ENCODE results near the gene THAP4.
"Not testable (repeated sequence)": the region's sequence is repeated elsewhere in the genome, so short reads cannot be mapped to it uniquely, and the experiment has no call there.

The THAP4 gene

DNA sequence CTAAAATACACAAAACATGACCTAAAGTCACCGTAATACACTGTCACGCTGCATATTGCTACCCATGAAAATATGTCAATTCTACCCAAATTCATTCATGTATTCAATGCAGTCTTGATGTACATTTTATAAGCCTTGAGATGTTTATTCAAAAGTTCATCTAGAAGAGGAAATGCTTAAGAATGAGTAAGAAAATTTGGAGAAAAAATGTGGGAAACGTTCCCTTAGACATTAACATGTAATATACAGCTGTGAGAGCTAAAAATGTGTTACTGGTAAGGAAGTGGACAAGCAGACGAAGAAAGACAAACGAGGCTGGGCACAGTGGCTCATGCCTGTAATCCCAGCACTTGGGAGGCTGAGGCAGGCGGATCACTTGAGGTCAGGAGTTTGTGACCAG, 37.3 kb downstream of the THAP4 start:
- H3K4me1 ChIP-seq (ENCODE audit: control insufficient read depth, insufficient read depth, low read length): no peaks in the 10 kb centered on the region
- H3K27ac ChIP-seq (ENCODE audit: insufficient read depth, low read depth, low read length, poor library complexity, severe bottlenecking): no peak overlapping the region
- H3K36me3 ChIP-seq (ENCODE audit: control insufficient read depth, insufficient read depth, low read length): no peaks in the 10 kb centered on the region
- H3K4me3 ChIP-seq (ENCODE audit: insufficient read depth, low read depth, low read length): no peak overlapping the region
- H3K27me3 ChIP-seq (ENCODE audit: control insufficient read depth, insufficient read depth, low read length, poor library complexity, severe bottlenecking): no peaks in the 10 kb centered on the region
- 88 to 93% methylated on average over 6 of the region's 6 CpGs for WGBS, 2 experiments
- no peaks in the 10 kb centered on the region for H3K9me3 ChIP-seq (ENCODE audit: control insufficient read depth, low read length)

- WGBS, 2 experiments: 87 to 88% methylated on average over 1 of the region's 1 CpG
- no peak overlapping the region for H3K4me3 ChIP-seq (ENCODE audit: insufficient read depth, low read depth, low read length)
- H3K27me3 ChIP-seq (ENCODE audit: control insufficient read depth, insufficient read depth, low read length, poor library complexity, severe bottlenecking): no peaks in the 10 kb centered on the region
- no peaks in the 10 kb centered on the region for H3K9me3 ChIP-seq (ENCODE audit: control insufficient read depth, low read length)
- H3K27ac ChIP-seq (ENCODE audit: insufficient read depth, low read depth, low read length, poor library complexity, severe bottlenecking): no peak overlapping the region
- no peaks in the 10 kb centered on the region for H3K4me1 ChIP-seq (ENCODE audit: control insufficient read depth, insufficient read depth, low read length)
- H3K36me3 ChIP-seq (ENCODE audit: control insufficient read depth, insufficient read depth, low read length): peaks cover 6% of the 10 kb centered on the region
Observed at GRCh38 chr2:241598487-241598886, 38.5 kb downstream of the THAP4 start.

DNA sequence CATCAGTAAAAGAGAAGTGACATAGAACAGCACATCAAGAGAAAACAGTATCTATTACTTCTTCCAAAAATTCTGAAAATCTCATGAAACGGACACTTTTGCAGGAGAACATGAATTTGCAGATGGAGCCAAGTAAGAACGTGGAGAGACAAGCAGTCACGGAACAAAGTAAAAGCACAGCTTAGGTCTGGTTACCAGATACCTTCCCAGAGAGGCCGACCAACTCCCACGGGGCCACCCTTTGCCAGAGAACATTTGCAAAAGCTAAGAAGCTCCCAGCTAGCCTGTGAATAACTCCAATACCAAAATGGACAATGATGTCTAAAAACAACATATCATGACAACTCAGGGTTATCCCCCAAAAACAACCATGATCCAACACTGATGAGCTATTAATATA, 38.9 kb downstream of the THAP4 start:
- Histone ChIP-seq H3K27me3 (ENCODE audit: control insufficient read depth, insufficient read depth, low read length, poor library complexity, severe bottlenecking) (no peaks in the 10 kb centered on the region), H3K4me1 (ENCODE audit: control insufficient read depth, insufficient read depth, low read length) (no peaks in the 10 kb centered on the region), H3K36me3 (ENCODE audit: control insufficient read depth, insufficient read depth, low read length) (peaks cover 6% of the 10 kb centered on the region), H3K9me3 (ENCODE audit: control insufficient read depth, low read length) (no peaks in the 10 kb centered on the region), H3K27ac (ENCODE audit: insufficient read depth, low read depth, low read length, poor library complexity, severe bottlenecking) (no peak overlapping the region), H3K4me3 (ENCODE audit: insufficient read depth, low read depth, low read length) (no peak overlapping the region)
- 83 to 84% methylated on average over 5 of the region's 5 CpGs for WGBS, 2 experiments

DNA sequence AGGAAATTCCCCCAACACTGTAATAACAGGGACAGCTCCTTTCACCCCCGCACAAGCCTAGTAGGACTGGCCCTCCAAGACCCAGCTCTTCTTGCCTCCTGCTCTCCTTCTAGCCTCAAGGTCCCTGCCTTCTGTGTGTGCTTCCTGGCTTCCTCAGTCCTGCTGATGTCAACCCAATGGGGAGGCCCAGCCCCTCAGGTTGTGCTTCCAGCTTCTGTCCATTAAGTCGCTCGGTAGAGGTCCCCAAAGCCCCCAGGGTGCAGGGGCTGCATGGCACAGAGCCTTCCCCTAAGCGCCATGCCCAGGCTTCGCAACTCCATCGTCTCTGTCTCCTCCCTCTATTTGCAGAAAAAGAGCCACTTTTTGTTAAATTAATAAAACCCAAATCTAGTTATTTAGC, 39.4 kb downstream of the THAP4 start:
- peaks cover 6% of the 10 kb centered on the region for H3K36me3 ChIP-seq (ENCODE audit: control insufficient read depth, insufficient read depth, low read length)
- no peaks in the 10 kb centered on the region for H3K4me1 ChIP-seq (ENCODE audit: control insufficient read depth, insufficient read depth, low read length)
- no peak overlapping the region for H3K27ac ChIP-seq (ENCODE audit: insufficient read depth, low read depth, low read length, poor library complexity, severe bottlenecking)
- no peaks in the 10 kb centered on the region for H3K27me3 ChIP-seq (ENCODE audit: control insufficient read depth, insufficient read depth, low read length, poor library complexity, severe bottlenecking)
- H3K4me3 ChIP-seq (ENCODE audit: insufficient read depth, low read depth, low read length): no peak overlapping the region
- H3K9me3 ChIP-seq (ENCODE audit: control insufficient read depth, low read length): no peaks in the 10 kb centered on the region
- WGBS, 2 experiments: 88 to 95% methylated on average over 6 of the region's 6 CpGs

GRCh38 chr2:241595600-241596140, 41.3 kb downstream of the THAP4 start:
- Histone ChIP-seq H3K4me3 (ENCODE audit: insufficient read depth, low read depth, low read length) (no peak overlapping the region), H3K4me1 (ENCODE audit: control insufficient read depth, insufficient read depth, low read length) (no peaks in the 10 kb centered on the region), H3K36me3 (ENCODE audit: control insufficient read depth, insufficient read depth, low read length) (peaks cover 6% of the 10 kb centered on the region), H3K27me3 (ENCODE audit: control insufficient read depth, insufficient read depth, low read length, poor library complexity, severe bottlenecking) (no peaks in the 10 kb centered on the region), H3K9me3 (ENCODE audit: control insufficient read depth, low read length) (no peaks in the 10 kb centered on the region), H3K27ac (ENCODE audit: insufficient read depth, low read depth, low read length, poor library complexity, severe bottlenecking) (no peak overlapping the region)
- WGBS, 2 experiments: 91 to 93% methylated on average over 15 of the region's 15 CpGs

DNA sequence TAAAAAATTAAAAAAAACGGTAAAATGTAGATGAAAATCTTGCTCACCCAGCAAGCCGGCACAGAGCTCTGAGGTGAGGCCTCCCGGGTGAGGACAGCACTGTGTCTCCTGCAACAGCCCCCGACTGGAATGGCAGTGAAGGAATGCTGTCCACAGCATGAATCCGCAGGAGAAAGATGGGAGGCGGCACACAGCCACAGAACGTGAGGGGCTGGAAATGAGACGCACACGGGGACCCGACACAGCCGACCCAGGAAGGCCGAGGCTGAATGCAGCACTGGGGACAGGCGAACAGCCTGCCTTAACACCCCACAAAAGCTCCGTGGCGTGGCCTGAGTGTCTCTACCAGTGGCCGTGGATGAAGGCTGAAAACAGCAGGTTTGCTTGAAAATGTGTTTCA, 43.7 kb downstream of the THAP4 start:
- Histone ChIP-seq H3K4me1 (ENCODE audit: control insufficient read depth, insufficient read depth, low read length) (no peaks in the 10 kb centered on the region), H3K27me3 (ENCODE audit: control insufficient read depth, insufficient read depth, low read length, poor library complexity, severe bottlenecking) (no peaks in the 10 kb centered on the region), H3K36me3 (ENCODE audit: control insufficient read depth, insufficient read depth, low read length) (peaks cover 6% of the 10 kb centered on the region), H3K27ac (ENCODE audit: insufficient read depth, low read depth, low read length, poor library complexity, severe bottlenecking) (no peak overlapping the region), H3K4me3 (ENCODE audit: insufficient read depth, low read depth, low read length) (no peak overlapping the region), H3K9me3 (ENCODE audit: control insufficient read depth, low read length) (no peaks in the 10 kb centered on the region)
- 92 to 94% methylated on average over 16 of the region's 16 CpGs for WGBS, 2 experiments

DNA sequence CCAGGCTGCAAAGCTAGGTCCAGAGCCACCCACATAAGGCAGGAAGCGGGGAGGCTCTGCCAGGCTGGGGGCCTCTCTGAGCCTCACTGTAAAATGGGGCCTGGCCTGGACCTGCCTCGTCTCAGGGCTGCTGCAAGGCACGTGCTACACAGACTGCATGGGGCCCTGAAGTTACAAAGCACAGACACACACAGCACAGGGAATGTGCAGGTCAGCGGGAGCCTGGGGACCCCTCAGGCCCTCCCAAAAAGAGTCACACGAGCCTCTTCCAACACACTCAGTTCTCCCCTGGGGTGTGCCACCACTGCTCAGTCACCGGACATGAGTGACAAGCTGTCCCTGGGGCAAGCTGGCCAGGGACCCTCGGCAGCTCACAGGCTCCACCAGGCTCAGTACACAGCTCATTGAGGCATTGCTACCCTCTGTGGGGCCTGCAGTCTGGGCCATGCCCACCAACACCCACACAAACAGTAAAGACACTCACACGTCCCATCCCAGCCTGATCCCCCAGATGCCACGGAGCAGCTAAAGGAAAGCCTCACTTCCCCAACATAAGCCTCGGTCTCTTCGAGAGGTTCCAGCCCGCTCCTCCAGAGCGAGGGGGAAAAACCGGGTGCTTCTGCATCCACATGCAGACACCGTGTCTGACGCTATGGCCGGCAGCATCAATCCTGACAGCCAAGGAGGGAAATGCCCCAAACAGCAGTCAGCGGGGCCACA, 44.7 kb downstream of the THAP4 start:
- Histone ChIP-seq H3K27me3 (ENCODE audit: control insufficient read depth, insufficient read depth, low read length, poor library complexity, severe bottlenecking) (no peaks in the 10 kb centered on the region), H3K4me3 (ENCODE audit: insufficient read depth, low read depth, low read length) (no peak overlapping the region), H3K27ac (ENCODE audit: insufficient read depth, low read depth, low read length, poor library complexity, severe bottlenecking) (no peak overlapping the region), H3K36me3 (ENCODE audit: control insufficient read depth, insufficient read depth, low read length) (peaks cover 6% of the 10 kb centered on the region), H3K9me3 (ENCODE audit: control insufficient read depth, low read length) (no peaks in the 10 kb centered on the region), H3K4me1 (ENCODE audit: control insufficient read depth, insufficient read depth, low read length) (no peaks in the 10 kb centered on the region)
- 92% methylated on average over 18 of the region's 18 CpGs for WGBS, 2 experiments

DNA sequence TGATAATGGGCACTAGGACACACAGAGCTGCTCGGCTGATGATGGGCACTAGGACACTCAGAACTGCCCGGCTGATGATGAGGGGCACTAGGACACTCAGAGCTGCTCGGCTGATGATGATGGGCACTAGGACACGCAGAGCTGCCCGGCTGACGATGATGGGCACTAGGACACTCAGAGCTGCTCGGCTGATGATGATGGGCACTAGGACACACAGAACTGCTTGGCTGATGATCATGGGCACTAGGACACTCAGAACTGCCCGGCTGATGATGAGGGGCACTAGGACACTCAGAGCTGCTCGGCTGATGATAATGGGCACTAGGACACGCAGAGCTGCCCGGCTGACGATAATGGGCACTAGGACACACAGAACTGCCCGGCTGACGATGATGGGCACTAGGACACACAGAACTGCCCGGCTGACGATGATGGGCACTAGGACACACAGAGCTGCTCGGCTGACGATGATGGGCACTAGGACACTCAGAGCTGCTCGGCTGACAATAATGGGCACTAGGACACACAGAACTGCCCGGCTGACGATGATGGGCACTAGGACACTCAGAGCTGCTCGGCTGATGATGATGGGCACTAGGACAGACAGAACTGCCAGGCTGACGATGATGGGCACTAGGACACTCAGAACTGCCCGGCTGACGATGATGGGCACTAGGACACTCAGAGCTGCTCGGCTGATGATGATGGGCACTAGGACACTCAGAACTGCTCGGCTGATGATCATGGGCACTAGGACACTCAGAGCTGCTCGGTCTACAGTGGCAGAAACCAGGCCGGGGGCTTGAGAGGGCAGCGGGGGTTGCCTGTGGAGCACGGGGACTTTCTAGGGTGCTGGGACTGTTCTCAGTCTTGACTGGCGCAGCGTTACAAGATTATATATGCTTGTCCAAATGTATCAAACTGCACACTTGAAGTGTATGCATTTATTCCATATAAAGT, 46.2 kb downstream of the THAP4 start:
- H3K4me1 ChIP-seq (ENCODE audit: control insufficient read depth, insufficient read depth, low read length); H3K27me3 ChIP-seq (ENCODE audit: control insufficient read depth, insufficient read depth, low read length, poor library complexity, severe bottlenecking); H3K27ac ChIP-seq (ENCODE audit: insufficient read depth, low read depth, low read length, poor library complexity, severe bottlenecking); H3K36me3 ChIP-seq (ENCODE audit: control insufficient read depth, insufficient read depth, low read length); H3K4me3 ChIP-seq (ENCODE audit: insufficient read depth, low read depth, low read length); H3K9me3 ChIP-seq (ENCODE audit: control insufficient read depth, low read length): not testable (repeated sequence)
- WGBS, 2 experiments: 88 to 91% methylated on average over 33 of the region's 33 CpGs

GRCh38 chr2:241589863-241590262, 47.1 kb downstream of the THAP4 start:
- H3K4me3 ChIP-seq (ENCODE audit: insufficient read depth, low read depth, low read length); H3K27me3 ChIP-seq (ENCODE audit: control insufficient read depth, insufficient read depth, low read length, poor library complexity, severe bottlenecking); H3K9me3 ChIP-seq (ENCODE audit: control insufficient read depth, low read length); H3K27ac ChIP-seq (ENCODE audit: insufficient read depth, low read depth, low read length, poor library complexity, severe bottlenecking); H3K4me1 ChIP-seq (ENCODE audit: control insufficient read depth, insufficient read depth, low read length): not testable (repeated sequence)
- 87 to 90% methylated on average over 17 of the region's 17 CpGs for WGBS, 2 experiments
- H3K36me3 ChIP-seq (ENCODE audit: control insufficient read depth, insufficient read depth, low read length): peaks cover 13% of the 10 kb centered on the region

DNA sequence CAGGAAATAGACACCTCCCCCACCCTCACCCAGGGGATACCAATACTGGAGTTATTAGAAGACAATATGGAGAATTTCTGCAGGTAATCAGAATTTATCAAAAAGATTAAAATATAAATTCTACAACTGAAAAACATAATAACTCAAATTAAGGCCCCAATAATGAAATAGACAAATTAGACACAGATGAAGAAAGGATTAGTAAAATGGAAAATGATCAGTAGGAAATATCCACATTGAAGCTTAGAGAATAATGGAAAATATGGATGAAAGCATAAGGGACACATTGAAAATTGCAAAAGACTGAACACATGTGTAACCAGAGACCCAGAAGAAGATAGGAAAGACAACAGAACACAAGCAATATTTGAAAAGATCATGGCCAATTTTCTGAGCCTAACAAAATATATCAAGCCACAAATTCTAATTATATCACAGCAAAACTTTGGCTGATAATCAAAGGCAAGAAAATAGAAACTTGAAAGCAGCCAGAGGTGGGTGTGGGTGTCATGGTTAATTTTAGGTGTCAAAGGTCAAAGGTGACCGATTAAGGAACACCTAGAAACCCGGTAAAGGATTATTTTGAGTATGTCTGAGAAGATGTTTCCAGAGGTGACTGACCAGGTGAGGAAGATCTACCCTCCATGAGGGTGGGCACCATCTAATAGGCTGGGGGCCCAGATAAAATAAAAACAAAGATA, 50.2 kb downstream of the THAP4 start:
- Histone ChIP-seq H3K4me3 (ENCODE audit: insufficient read depth, low read depth, low read length) (no peak overlapping the region), H3K36me3 (ENCODE audit: control insufficient read depth, insufficient read depth, low read length) (peaks cover 28% of the 10 kb centered on the region)

More for the DNA sequence above, 50.2 kb downstream of the THAP4 start:
- no peaks in the 10 kb centered on the region for H3K4me1 ChIP-seq (ENCODE audit: control insufficient read depth, insufficient read depth, low read length)
- H3K27me3 ChIP-seq (ENCODE audit: control insufficient read depth, insufficient read depth, low read length, poor library complexity, severe bottlenecking): no peaks in the 10 kb centered on the region
- no peak overlapping the region for H3K27ac ChIP-seq (ENCODE audit: insufficient read depth, low read depth, low read length, poor library complexity, severe bottlenecking)
- WGBS, 2 experiments: 93 to 94% methylated on average over 2 of the region's 2 CpGs
- peaks cover 3% of the 10 kb centered on the region for H3K9me3 ChIP-seq (ENCODE audit: control insufficient read depth, low read length)

All from ectodermal cell (in vitro differentiated cells).